Measurements from ENCODE around the gene BPI. TPM values are rescaled to one million over a fixed set of nuclear protein-coding genes. Genes with fewer than 3 reads are reported as not detected.

Gene BPI
- total RNA-seq, 4 donors from 2014 or later, result 0.66 to 0.92 TPM; not detected in 2

DNA sequence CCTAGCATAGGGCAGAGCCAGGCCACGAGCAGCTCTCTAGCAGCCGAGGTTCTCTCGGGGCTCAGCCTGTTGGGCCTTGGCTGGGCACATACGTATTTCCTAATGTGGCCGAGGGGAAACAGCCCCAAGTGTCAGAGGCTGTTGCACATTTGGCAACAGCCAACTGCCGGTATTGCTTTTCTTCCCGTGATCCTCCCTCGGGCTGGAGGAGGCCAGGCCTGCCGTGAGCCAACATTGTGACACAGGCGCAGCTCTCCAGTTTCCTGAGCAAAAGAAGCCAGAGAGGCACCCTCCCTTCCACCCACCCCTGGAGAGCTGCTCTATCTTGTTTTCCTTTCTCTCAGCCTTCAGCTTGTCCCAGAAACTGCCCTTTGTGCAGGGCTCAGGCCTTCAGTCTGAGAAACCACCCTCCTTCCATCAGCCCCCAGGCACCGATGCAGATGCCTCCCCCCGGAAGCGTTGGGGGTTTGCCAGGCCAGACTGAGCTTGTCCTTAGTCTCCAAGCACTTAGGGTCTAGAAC lies 5.1 kb upstream of the BPI start:
- peak overlapping the region; percentile 79 to 84 (median 81) for H3K27ac ChIP-seq (replicated peaks in 1 of 4)
- H3K36me3 ChIP-seq, result no peaks in the 10 kb centered on the region
- intact Hi-C loops (cut with DNase I), result no loop called here
- H3K4me1 ChIP-seq, result peaks cover 8 to 21% (median 19%) of the 10 kb centered on the region in 4 donors
- no peak for DNase-seq (ENCODE audit: extremely low spot score)
- no peaks in the 10 kb centered on the region for H3K9me3 ChIP-seq
- 15% methylated on average over 12 of the region's 13 CpGs for WGBS
- TF ChIP-seq POLR2A (IDR thresholded peaks at IDR 0.05; ENCODE audit: low read depth) (no peak), POLR2AphosphoS5 (IDR thresholded peaks at IDR 0.05) (peak; percentile 57 to 81), EP300 (IDR thresholded peaks at IDR 0.05) (no peak)
- TF ChIP-seq, protein P1, sequence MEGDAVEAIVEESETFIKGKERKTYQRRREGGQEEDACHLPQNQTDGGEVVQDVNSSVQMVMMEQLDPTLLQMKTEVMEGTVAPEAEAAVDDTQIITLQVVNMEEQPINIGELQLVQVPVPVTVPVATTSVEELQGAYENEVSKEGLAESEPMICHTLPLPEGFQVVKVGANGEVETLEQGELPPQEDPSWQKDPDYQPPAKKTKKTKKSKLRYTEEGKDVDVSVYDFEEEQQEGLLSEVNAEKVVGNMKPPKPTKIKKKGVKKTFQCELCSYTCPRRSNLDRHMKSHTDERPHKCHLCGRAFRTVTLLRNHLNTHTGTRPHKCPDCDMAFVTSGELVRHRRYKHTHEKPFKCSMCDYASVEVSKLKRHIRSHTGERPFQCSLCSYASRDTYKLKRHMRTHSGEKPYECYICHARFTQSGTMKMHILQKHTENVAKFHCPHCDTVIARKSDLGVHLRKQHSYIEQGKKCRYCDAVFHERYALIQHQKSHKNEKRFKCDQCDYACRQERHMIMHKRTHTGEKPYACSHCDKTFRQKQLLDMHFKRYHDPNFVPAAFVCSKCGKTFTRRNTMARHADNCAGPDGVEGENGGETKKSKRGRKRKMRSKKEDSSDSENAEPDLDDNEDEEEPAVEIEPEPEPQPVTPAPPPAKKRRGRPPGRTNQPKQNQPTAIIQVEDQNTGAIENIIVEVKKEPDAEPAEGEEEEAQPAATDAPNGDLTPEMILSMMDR (IDR thresholded peaks at IDR 0.05), result no peak
- no peak overlapping the region for H3K4me3 ChIP-seq
- H3K27me3 ChIP-seq, result peaks cover 0 to 12% (median 2%) of the 10 kb centered on the region in 4 donors

- Histone ChIP-seq H3K27me3 (peaks cover 0 to 23% (median 2%) of the 10 kb centered on the region in 4 donors), H3K9me3 (no peaks in the 10 kb centered on the region), H3K27ac (replicated peaks in 1 of 4) (peak overlapping the region; percentile 79 to 84 (median 81)), H3K4me3 (no peak overlapping the region), H3K4me1 (peaks cover 8 to 29% (median 21%) of the 10 kb centered on the region in 4 donors), H3K36me3 (no peaks in the 10 kb centered on the region)
- 83% methylated on average over 6 of the region's 6 CpGs for WGBS
- TF ChIP-seq POLR2AphosphoS5 (IDR thresholded peaks at IDR 0.05), result no peak
- TF ChIP-seq EP300 (IDR thresholded peaks at IDR 0.05), result no peak
- TF ChIP-seq, protein P1 (IDR thresholded peaks at IDR 0.05), result no peak
- no peak for TF ChIP-seq POLR2A (IDR thresholded peaks at IDR 0.05; ENCODE audit: low read depth)
- intact Hi-C loops (cut with DNase I), result loop anchor here (5.0 kb wide), 1 partner anchor 63 kb away; no protein-coding TSS in a partner anchor
- DNase-seq (ENCODE audit: extremely low spot score), result no peak
Measured at GRCh38 chr20:38299963-38300362, 4.0 kb upstream of the BPI start.

GRCh38 chr20:38300438-38300837 lies 3.5 kb upstream of the BPI start:
- peaks cover 8 to 29% (median 21%) of the 10 kb centered on the region in 4 donors for H3K4me1 ChIP-seq
- peaks cover 0 to 28% (median 2%) of the 10 kb centered on the region in 4 donors for H3K27me3 ChIP-seq
- H3K27ac ChIP-seq (replicated peaks in 1 of 4), result peak overlapping the region in 1 of 4 donors; percentile 80
- 88% methylated on average over 4 of the region's 4 CpGs for WGBS
- no peak overlapping the region for H3K4me3 ChIP-seq
- TF ChIP-seq EP300 (IDR thresholded peaks at IDR 0.05) (no peak), POLR2AphosphoS5 (IDR thresholded peaks at IDR 0.05) (no peak), POLR2A (IDR thresholded peaks at IDR 0.05; ENCODE audit: low read depth) (no peak)
- TF ChIP-seq, protein P1 (IDR thresholded peaks at IDR 0.05), result no peak
- no peak for DNase-seq (ENCODE audit: extremely low spot score)
- H3K9me3 ChIP-seq, result no peaks in the 10 kb centered on the region
- intact Hi-C loops (cut with DNase I), result loop anchor here (5.0 kb wide), 1 partner anchor 63 kb away; no protein-coding TSS in a partner anchor
- H3K36me3 ChIP-seq, result no peaks in the 10 kb centered on the region

- Histone ChIP-seq H3K4me3 (no peak overlapping the region), H3K27ac (replicated peaks in 1 of 4) (no peak overlapping the region), H3K9me3 (no peaks in the 10 kb centered on the region), H3K36me3 (no peaks in the 10 kb centered on the region), H3K4me1 (peaks cover 8 to 29% (median 21%) of the 10 kb centered on the region in 4 donors), H3K27me3 (peaks cover 0 to 37% (median 2%) of the 10 kb centered on the region in 4 donors)
- DNase-seq (ENCODE audit: extremely low spot score), result no peak
- intact Hi-C loops (cut with DNase I), result loop anchor here (5.0 kb wide), 1 partner anchor 64 kb away; no protein-coding TSS in a partner anchor
- TF ChIP-seq EP300 (IDR thresholded peaks at IDR 0.05) (no peak), POLR2A (IDR thresholded peaks at IDR 0.05; ENCODE audit: low read depth) (no peak), POLR2AphosphoS5 (IDR thresholded peaks at IDR 0.05) (no peak)
- TF ChIP-seq, protein P1 (IDR thresholded peaks at IDR 0.05), result no peak
- WGBS, result 95% methylated on average over 3 of the region's 3 CpGs
Measured at GRCh38 chr20:38301309-38301708, 2.6 kb upstream of the BPI start.
